Activated T-helper 17 cell treated with anti-CD3 and anti-CD28 coated beads, Interleukin-2, amount 50 U/mL, for 72 hours (primary cell): Measurements from ENCODE around the gene KCNG2. TPM values are rescaled to one million over a fixed set of nuclear protein-coding genes. Genes with fewer than 3 reads are reported as not detected.

Experiments
- ATAC-seq: fragments of 150-1000 bp; cut with Tn5 transposase; replicated peaks from 2 replicates; pipeline ENCODE4 v1.10.0; 2021; ENCODE audit warnings: mild to moderate bottlenecking, moderate library complexity
- H3K27ac Mint-ChIP-seq: one replicate; pipeline ENCODE4 v1.8.0; 2022; ENCODE audit warnings: mixed read lengths
- H3K27me3 Mint-ChIP-seq: one replicate; pipeline ENCODE4 v1.8.0; 2022; ENCODE audit warnings: mixed read lengths
- H3K36me3 Mint-ChIP-seq: one replicate; pipeline ENCODE4 v1.8.0; 2022; ENCODE audit warnings: low read depth, mild to moderate bottlenecking, mixed read lengths
- H3K4me1 Mint-ChIP-seq: one replicate; pipeline ENCODE4 v1.8.0; 2022; ENCODE audit warnings: mixed read lengths
- H3K4me3 Mint-ChIP-seq: one replicate; pipeline ENCODE4 v1.8.0; 2022; ENCODE audit warnings: mild to moderate bottlenecking, mixed read lengths
- H3K9me3 Mint-ChIP-seq: one replicate; pipeline ENCODE4 v1.8.0; 2022; ENCODE audit warnings: mixed read lengths
- total RNA-seq, 2 donors: library from RNA; stranded (reverse); gene quantifications; one replicate each; pipeline ENCODE4 v1.2.3, GENCODE V29; 2022

Gene KCNG2
- total RNA-seq, 2 donors from 2014 or later: not detected

DNA sequence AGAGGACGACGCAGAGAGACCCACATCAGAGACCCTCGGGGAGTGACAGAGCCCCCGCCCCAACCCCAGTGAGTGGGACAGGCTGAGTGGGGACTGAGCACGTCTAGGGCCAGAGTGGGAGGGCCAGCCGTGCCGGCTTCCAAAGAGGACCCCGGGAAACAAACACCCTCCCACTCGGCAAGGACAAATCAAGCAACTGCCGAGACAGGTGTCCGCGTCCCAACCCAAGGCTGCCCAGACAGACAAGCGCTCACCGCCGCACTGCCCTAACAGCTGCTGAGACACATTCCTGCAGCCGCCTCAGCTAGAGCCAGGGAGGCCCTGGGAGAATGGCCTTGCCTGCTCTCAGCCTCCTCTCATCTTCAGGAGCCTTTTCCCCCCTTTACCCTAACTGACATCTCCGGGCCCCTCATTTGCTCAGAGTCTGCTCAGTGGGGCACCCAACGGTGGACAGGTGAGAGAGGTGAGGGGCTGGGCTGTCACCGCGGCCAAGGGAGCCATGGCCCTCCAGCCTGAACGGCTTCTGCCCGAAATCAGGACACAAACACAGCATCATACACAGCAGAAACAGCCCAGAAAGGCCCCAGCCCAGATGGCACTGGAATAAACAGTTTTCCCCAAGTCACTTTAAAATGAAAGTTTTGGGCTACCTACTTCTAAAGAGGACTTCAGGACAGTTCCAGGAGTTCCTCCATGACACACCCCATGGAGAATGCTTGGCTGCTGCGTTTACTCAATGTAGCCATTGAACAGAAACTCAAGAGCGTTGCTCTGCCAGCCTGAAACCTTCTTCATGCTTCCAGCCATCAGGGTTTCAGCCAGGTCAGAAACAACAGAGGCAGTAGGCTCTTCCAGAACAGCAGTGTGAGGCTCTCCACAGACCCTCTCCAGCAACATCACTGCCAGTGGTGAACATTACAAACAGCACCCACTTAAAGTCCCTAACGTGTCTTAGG lies 130.1 kb downstream of the KCNG2 start:
- ATAC-seq: no peak

DNA sequence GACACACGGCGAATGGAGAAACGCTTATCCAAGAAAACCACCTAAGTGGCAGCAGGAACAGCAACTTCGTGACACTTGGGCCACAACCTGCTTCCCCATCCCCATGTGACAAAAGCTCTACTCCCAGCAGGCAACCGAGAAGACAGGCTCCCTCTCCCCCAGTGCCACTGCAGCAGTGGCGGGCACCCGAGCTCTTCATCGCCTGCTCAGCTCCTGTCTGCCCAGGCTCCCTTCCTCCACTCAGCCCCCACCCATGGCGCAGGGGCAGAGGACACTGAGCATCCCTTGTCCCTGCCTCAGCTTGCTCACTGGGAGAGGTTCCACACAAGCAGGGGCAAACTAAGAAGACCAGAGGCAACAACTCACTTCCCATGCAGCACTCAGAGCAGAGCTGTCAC lies 130.8 kb downstream of the KCNG2 start:
- ATAC-seq: no peak

More for the DNA sequence above, 130.1 kb downstream of the KCNG2 start:
- H3K9me3 Mint-ChIP-seq: peaks cover 22% of the 10 kb centered on the region
- peaks cover 4% of the 10 kb centered on the region for H3K4me1 Mint-ChIP-seq
- no peak overlapping the region for H3K4me3 Mint-ChIP-seq
- H3K27me3 Mint-ChIP-seq: no peaks in the 10 kb centered on the region
- no peak overlapping the region for H3K27ac Mint-ChIP-seq
- H3K36me3 Mint-ChIP-seq: peaks cover 57% of the 10 kb centered on the region

DNA sequence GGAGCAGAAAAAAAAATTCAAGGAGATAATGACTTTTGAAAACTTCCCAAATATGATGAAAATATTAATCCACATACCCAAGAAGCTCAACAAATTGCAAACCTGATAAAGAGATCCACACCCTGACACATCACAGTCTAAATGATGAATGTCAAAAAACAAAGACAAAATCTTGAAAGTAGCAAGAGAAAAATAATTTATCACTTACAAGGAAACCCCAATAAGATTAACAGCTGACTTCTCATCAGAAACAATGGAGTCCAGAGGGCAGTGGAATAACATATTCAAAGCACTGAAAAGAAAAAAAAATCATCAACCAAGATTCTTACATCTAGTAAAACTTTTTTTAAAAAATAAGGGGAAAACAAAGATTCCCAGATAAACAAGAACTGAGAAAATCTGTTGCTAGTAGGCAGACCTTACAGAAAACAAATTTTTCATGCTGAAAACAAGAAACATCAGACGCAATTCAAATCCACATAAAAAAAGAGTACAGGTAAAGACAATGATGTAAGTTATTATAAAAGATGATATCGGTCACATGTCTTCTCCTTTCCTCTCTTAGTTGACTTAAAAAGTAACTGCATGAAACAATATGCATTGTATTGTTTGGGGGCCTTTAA lies 132.4 kb downstream of the KCNG2 start:
- no peak overlapping the region for H3K4me3 Mint-ChIP-seq
- H3K4me1 Mint-ChIP-seq: peaks cover 4% of the 10 kb centered on the region
- no peak overlapping the region for H3K27ac Mint-ChIP-seq
- H3K27me3 Mint-ChIP-seq: no peaks in the 10 kb centered on the region
- H3K36me3 Mint-ChIP-seq: peaks cover 69% of the 10 kb centered on the region
- no peak for ATAC-seq
- peaks cover 26% of the 10 kb centered on the region for H3K9me3 Mint-ChIP-seq

More for the DNA sequence above, 130.8 kb downstream of the KCNG2 start:
- H3K27me3 Mint-ChIP-seq: no peaks in the 10 kb centered on the region
- no peak overlapping the region for H3K27ac Mint-ChIP-seq
- H3K4me1 Mint-ChIP-seq: peaks cover 4% of the 10 kb centered on the region
- peaks cover 26% of the 10 kb centered on the region for H3K9me3 Mint-ChIP-seq
- peaks cover 59% of the 10 kb centered on the region for H3K36me3 Mint-ChIP-seq
- no peak overlapping the region for H3K4me3 Mint-ChIP-seq

DNA sequence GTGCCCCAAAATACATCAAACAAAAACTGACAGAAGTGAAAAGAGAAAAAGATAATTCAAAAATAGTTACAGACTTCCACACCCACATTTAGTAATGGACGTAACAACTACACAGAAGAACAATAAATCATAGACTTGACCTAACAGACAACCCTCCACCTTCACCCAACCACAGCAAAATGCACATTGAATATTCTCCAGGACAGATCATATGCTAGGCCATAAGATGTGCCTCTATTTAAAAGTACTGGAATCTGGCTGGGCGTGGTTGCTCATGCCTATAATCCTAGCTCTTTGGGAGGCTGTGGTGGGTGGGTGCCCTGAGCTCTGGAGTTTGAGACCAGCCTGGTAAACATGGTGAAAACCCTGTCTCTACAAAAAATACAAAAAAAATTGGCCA lies 133.7 kb downstream of the KCNG2 start:
- H3K36me3 Mint-ChIP-seq: peaks cover 82% of the 10 kb centered on the region
- peaks cover 33% of the 10 kb centered on the region for H3K9me3 Mint-ChIP-seq
- ATAC-seq: no peak

DNA sequence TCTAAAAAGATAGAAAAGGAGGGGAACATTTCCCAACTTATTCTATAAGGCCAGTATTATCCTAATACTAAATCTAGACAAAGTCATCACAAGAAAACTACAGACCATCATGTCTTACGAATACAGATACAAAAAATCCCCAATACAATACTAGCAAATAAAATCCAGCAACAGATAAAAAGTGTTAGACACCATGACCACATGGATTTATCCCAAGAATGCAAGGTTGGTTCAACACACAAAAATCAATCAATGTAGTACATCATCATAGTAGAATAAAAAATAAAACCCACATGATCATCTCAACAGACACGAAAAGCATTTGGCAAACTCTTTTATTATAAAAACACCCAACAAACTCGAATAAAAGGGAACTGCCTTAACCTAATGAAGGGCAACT lies 135.2 kb downstream of the KCNG2 start:
- peaks cover 10% of the 10 kb centered on the region for H3K4me1 Mint-ChIP-seq
- H3K4me3 Mint-ChIP-seq: no peak overlapping the region
- H3K27me3 Mint-ChIP-seq: no peaks in the 10 kb centered on the region
- ATAC-seq: no peak
- H3K9me3 Mint-ChIP-seq: peaks cover 33% of the 10 kb centered on the region
- peaks cover 95% of the 10 kb centered on the region for H3K36me3 Mint-ChIP-seq
- H3K27ac Mint-ChIP-seq: no peak overlapping the region

More for the DNA sequence above, 133.7 kb downstream of the KCNG2 start:
- Mint-ChIP-seq H3K27me3 (no peaks in the 10 kb centered on the region), H3K27ac (no peak overlapping the region), H3K4me1 (peaks cover 4% of the 10 kb centered on the region), H3K4me3 (no peak overlapping the region)

DNA sequence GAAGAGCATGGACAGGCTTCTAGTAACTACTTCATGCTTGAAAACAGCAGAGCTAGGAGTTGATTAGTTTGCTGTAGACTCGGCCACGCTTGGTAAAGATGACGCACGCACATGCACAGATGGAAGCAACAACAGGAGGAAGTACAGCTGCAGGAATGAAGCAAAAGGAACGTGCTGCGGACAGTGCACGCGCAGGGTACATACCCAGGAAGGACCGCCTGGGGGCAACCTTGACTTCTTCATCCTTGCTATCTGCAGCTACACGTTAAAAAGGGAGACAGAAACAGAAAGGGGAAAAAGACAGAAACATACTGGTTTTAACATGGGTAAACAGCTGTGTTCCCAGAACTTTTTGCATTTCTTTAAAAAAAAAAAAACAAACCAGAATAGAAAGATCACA lies 136.0 kb downstream of the KCNG2 start:
- Mint-ChIP-seq H3K36me3 (peaks cover 93% of the 10 kb centered on the region), H3K27me3 (no peaks in the 10 kb centered on the region), H3K4me1 (peaks cover 10% of the 10 kb centered on the region), H3K27ac (no peak overlapping the region), H3K9me3 (peaks cover 32% of the 10 kb centered on the region), H3K4me3 (no peak overlapping the region)
- ATAC-seq: no peak

DNA sequence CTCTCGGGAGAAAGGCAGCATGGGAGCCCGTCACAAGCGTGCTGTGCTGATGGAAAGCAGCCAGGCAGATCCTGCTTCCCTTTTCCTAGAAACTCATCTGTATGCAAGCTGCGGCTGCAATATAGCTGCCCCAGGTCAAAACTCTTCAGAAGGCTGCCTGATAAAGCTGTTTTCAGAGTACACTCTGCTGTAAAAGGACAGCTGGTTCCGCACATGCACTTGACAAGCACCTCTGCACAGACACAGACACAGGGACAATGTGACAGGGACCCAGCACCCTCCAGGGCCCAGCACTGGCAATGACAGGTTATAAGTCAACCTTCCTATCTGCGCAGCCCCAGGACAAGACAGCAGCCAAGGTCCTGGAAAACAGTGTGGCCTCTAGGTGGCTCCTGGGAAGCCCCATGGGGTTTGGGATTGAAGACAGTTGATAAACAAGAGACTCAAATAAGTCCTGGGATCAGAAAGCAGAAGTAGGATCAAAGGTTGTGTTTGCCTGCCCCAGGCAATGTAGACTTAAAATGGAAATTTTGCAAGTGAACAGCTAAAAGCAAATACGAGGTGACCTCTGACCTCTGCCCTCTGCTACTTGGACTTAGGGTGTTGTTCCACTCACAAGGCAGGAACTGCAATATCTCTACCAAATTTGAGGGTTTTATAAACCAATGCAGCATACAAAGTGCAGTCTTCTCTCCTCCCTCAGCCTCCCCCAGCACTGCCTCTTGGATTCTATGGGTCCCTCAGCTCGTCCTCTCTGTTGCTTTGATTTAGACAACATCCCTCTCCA lies 136.8 kb downstream of the KCNG2 start:
- no peak for ATAC-seq
- no peaks in the 10 kb centered on the region for H3K27me3 Mint-ChIP-seq
- H3K4me3 Mint-ChIP-seq: no peak overlapping the region
- H3K4me1 Mint-ChIP-seq: peaks cover 6% of the 10 kb centered on the region
- H3K36me3 Mint-ChIP-seq: peaks cover 93% of the 10 kb centered on the region
- peaks cover 27% of the 10 kb centered on the region for H3K9me3 Mint-ChIP-seq
- no peak overlapping the region for H3K27ac Mint-ChIP-seq

DNA sequence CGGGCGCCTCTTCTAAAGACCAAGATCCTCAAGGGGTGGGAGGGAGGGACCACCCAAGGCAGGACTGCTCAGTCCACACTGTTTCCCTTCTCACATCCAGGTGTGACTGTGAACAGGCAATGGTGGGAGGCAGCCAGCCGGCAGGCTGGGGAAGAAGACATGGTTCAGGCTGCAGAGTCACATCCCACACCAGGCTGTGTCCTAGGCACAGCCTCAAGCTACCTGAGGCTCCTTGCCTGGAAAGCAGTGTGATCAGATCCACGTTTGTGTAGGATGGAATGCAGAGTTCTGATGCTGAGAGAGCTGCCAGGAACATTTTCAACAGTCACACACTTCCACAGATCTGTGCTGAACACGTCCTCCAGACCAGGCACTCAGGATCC lies 137.4 kb downstream of the KCNG2 start:
- no peaks in the 10 kb centered on the region for H3K27me3 Mint-ChIP-seq
- H3K9me3 Mint-ChIP-seq: peaks cover 22% of the 10 kb centered on the region
- no peak for ATAC-seq
- H3K4me1 Mint-ChIP-seq: peaks cover 6% of the 10 kb centered on the region
- no peak overlapping the region for H3K27ac Mint-ChIP-seq
- H3K4me3 Mint-ChIP-seq: no peak overlapping the region
- H3K36me3 Mint-ChIP-seq: peaks cover 93% of the 10 kb centered on the region

DNA sequence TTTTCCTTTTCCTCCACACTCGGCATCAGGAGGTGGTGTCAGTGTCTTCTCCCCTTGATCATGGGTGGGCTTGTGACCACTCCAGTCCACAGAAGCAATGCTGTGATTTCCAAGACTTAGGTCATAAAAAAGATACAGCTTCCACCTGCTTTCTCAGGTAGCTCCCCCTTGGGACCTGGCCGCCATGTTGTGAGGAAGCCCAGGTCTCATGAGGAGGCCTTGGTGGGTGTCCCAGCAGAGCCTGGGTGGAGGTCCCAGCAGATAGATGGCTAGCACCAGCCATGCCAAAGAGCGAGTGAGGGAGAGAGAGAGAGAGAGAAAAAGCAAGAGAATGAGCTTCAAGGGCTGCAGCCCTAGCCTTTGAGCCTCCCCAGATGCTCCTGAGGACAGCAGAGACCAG lies 137.8 kb downstream of the KCNG2 start:
- ATAC-seq: no peak
- Mint-ChIP-seq H3K27me3 (no peaks in the 10 kb centered on the region), H3K4me3 (no peak overlapping the region), H3K27ac (no peak overlapping the region), H3K4me1 (peaks cover 6% of the 10 kb centered on the region), H3K36me3 (peaks cover 91% of the 10 kb centered on the region), H3K9me3 (peaks cover 22% of the 10 kb centered on the region)

DNA sequence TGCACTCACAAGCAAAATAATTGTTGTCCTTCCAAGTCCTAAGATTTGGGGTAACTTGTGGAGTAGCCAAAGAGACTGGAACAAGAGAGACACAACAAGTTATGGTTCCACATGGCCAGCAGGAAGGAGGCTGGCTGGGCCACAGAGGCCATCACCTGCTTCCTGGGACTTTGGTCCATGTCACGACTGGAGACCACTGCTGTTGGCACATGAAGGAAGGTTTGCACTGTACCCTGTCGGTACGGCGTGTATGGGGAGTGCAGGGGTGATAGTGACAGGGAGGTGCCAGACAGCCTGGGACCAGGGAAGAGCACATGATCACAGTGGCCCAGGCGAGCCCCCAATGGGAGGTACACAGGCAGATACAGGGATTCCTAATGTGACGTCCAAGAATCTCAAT lies 138.2 kb downstream of the KCNG2 start:
- Mint-ChIP-seq H3K27me3 (no peaks in the 10 kb centered on the region), H3K4me3 (no peak overlapping the region), H3K36me3 (peaks cover 90% of the 10 kb centered on the region), H3K27ac (no peak overlapping the region), H3K4me1 (peaks cover 6% of the 10 kb centered on the region), H3K9me3 (peaks cover 22% of the 10 kb centered on the region)
- ATAC-seq: no peak

DNA sequence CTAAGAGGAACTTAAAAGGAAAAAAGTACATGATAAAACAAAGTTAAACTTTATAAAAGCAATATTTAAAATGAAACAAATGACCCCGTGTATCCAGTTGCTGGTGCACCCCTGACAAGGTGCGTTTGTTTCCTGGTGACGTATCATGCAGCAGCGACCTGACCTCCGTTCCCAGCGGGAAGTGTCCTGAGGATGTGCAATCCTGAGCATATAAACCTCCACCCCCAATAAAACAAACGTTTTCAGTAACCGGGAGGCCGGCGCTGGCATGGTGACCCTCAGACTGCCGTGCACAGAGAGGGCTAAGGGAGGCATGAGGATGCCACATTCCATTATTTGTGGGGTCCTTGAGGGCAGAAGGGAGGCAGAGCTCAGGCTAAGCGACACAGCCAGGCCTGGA lies 138.9 kb downstream of the KCNG2 start:
- Mint-ChIP-seq H3K4me1 (peaks cover 6% of the 10 kb centered on the region), H3K27ac (no peak overlapping the region), H3K27me3 (no peaks in the 10 kb centered on the region), H3K9me3 (peaks cover 17% of the 10 kb centered on the region), H3K36me3 (peaks cover 83% of the 10 kb centered on the region), H3K4me3 (no peak overlapping the region)
- no peak for ATAC-seq

DNA sequence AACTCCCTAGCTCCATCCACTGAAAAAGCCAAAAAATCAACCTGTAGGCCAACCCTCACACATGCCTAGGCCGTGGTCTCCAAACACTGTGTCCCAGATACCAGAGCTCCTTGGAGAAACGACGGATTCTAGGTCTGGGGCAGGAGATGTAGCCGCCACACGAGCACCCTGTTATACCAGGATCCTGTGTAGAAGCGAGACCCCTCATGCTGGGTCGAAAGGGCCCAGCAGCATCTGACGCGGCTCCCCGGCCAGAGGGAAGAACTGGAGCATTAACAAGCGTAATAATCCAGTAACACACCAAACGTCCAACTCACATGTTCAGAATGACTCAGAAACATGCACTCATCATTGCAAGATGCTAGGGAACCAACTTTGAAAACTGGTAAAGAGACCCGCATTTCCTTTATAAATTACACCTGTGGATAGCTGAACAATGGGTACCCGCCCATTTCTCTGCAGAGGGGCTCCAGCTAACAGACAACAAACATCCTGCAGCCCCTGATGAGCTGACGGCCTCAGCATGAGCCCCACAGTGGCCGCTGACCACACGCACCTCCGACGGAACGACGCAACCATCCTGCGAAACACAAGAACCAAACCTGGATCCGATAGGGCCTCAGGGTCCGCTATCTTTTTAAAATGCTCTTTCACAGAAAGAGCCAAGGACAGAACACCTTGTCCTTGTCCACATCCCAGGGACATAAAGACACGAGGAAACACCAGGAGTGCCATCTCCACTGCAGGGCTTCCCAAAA lies 139.5 kb downstream of the KCNG2 start:
- Mint-ChIP-seq H3K9me3 (peaks cover 14% of the 10 kb centered on the region), H3K4me1 (peaks cover 6% of the 10 kb centered on the region)
- no peak for ATAC-seq

DNA sequence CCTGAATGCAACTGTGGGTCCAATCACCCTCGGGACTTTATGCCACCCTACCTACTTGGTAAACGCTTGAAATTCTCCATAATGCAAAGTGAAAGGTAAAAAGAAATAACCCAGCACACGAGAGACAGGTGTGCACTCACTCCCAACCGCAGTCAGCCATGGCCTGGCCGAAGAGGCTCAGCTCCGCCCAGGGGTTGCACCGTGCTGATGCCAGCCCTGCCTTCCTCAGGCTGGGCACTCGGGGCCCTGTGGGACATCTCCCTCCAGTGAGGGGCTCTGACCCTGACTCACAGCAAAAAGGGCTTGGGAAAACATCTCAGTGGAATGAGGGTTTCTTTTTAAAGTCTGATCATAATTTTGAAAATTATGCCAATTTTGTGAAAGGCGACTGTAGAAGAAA lies 140.5 kb downstream of the KCNG2 start:
- Mint-ChIP-seq H3K27me3 (no peaks in the 10 kb centered on the region), H3K4me3 (no peak overlapping the region), H3K36me3 (peaks cover 82% of the 10 kb centered on the region), H3K9me3 (peaks cover 7% of the 10 kb centered on the region), H3K27ac (no peak overlapping the region), H3K4me1 (peaks cover 6% of the 10 kb centered on the region)
- ATAC-seq: no peak

More for the DNA sequence above, 139.5 kb downstream of the KCNG2 start:
- Mint-ChIP-seq H3K27me3 (no peaks in the 10 kb centered on the region), H3K4me3 (no peak overlapping the region), H3K36me3 (peaks cover 84% of the 10 kb centered on the region), H3K27ac (no peak overlapping the region)

DNA sequence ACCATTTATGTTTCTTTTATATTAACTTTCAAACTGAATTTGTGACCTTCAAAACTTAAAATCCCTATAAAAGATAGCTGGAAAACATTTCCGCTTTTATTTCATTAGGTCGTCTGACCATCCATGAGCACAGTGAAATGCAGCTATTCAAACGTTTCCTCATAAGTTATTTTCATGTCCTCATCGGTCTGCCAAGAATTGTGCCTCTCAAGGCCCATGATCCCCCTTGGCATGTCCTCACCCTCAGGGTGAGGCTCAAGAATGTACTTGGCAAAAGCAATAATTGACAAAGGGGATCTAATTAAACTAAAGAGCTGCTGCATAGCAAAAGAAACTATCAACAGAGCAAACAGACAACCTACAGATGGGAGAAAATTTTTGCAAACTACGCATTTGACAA lies 141.4 kb downstream of the KCNG2 start:
- Mint-ChIP-seq H3K4me3 (no peak overlapping the region), H3K36me3 (peaks cover 73% of the 10 kb centered on the region), H3K27me3 (no peaks in the 10 kb centered on the region), H3K4me1 (peaks cover 6% of the 10 kb centered on the region), H3K9me3 (peaks cover 7% of the 10 kb centered on the region), H3K27ac (no peak overlapping the region)
- no peak for ATAC-seq
